T47D (cell line): ENCODE measurements around the gene MINPP1.
"Not testable (repeated sequence)": the region's sequence is repeated elsewhere in the genome, so short reads cannot be mapped to it uniquely, and the experiment has no call there.

ENCODE experiments used
- DNase-seq, 2 experiments: peaks; one replicate each; pipeline versions ENCODE4 v3.0.0 to v3.0.0-alpha.2; 2011 to 2012; ENCODE audit warnings: low read depth in 1 of 2, low spot score in 1 of 2
- JUND ChIP-seq: IDR thresholded peaks from 2 replicates; pipeline ENCODE4 v1.6.1; 2012; ENCODE audit warnings: low read depth
- in situ Hi-C: cut with HindIII; loops from 2 replicates; pipeline ENCODE4 v1.10.0; 2016; ENCODE audit warnings: low sequenced_read_pairs, low pct_unique_long_range_greater_than_20kb

MINPP1 gene

GRCh38 chr10:87560495-87561129 is 55.9 kb downstream of the MINPP1 start:
- in situ Hi-C loops, result no loop called here
- no peak for TF ChIP-seq JUND
- DNase-seq, result no peak

GRCh38 chr10:87562750-87563149 is 58.1 kb downstream of the MINPP1 start:
- no peak for TF ChIP-seq JUND
- in situ Hi-C loops, result no loop called here
- DNase-seq, result no peak

- in situ Hi-C loops, result no loop called here
- DNase-seq, result no peak
- TF ChIP-seq JUND, result no peak
Measured at GRCh38 chr10:87565010-87565409, 60.3 kb downstream of the MINPP1 start.

GRCh38 chr10:87575851-87576250 is 71.2 kb downstream of the MINPP1 start:
- in situ Hi-C loops, result no loop called here
- no peak for TF ChIP-seq JUND
- no peak for DNase-seq

- in situ Hi-C loops, result no loop called here
- DNase-seq, result no peak
Measured at GRCh38 chr10:87578160-87578841, 73.6 kb downstream of the MINPP1 start.

GRCh38 chr10:87578842-87579401 is 74.2 kb downstream of the MINPP1 start:
- in situ Hi-C loops, result no loop called here
- peak in 1 of 2 experiments; percentile 61 for DNase-seq
- no peak for TF ChIP-seq JUND

More at GRCh38 chr10:87578160-87578841, 73.6 kb downstream of the MINPP1 start:
- no peak for TF ChIP-seq JUND

GRCh38 chr10:87579563-87579962 is 74.9 kb downstream of the MINPP1 start:
- DNase-seq, result peak in 1 of 2 experiments; percentile 74
- peak; percentile 31; the same call in 1 of the 2 replicates for TF ChIP-seq JUND
- in situ Hi-C loops, result no loop called here

- DNase-seq, result no peak
- no peak for TF ChIP-seq JUND
- in situ Hi-C loops, result no loop called here
Measured at GRCh38 chr10:87580016-87580415, 75.3 kb downstream of the MINPP1 start.

- peak in 1 of 2 experiments; percentile 42 for DNase-seq
- in situ Hi-C loops, result no loop called here
- TF ChIP-seq JUND, result no peak
Measured at GRCh38 chr10:87585565-87586514, 81.1 kb downstream of the MINPP1 start.

GRCh38 chr10:87589645-87590051 is 85.0 kb downstream of the MINPP1 start:
- no peak for TF ChIP-seq JUND
- in situ Hi-C loops, result no loop called here
- peak in 1 of 2 experiments; percentile 91 for DNase-seq

GRCh38 chr10:87590705-87591588 is 86.3 kb downstream of the MINPP1 start:
- TF ChIP-seq JUND, result no peak
- in situ Hi-C loops, result no loop called here
- DNase-seq, result no peak

GRCh38 chr10:87591589-87591886 is 86.8 kb downstream of the MINPP1 start:
- DNase-seq, result no peak
- in situ Hi-C loops, result no loop called here
- no peak for TF ChIP-seq JUND

- in situ Hi-C loops, DNase-seq: not testable (repeated sequence)
Measured at GRCh38 chr10:87592920-87593319, 88.2 kb downstream of the MINPP1 start.
